DND-41 (cell line): ENCODE results near the gene ATG13.

Experiments
- CTCF ChIP-seq: IDR thresholded peaks from 2 replicates; pipeline ENCODE4 v1.5.1; 2012; ENCODE audit warnings: borderline replicate concordance, low read length, moderate library complexity, mild to moderate bottlenecking; ENCODE audit not compliant: poor library complexity, severe bottlenecking; ENCODE audit errors: extremely low read depth
- EZH2 ChIP-seq: IDR thresholded peaks from 3 replicates; pipeline ENCODE4 v1.6.1; 2012; ENCODE audit warnings: borderline replicate concordance, low read depth, mild to moderate bottlenecking, moderate library complexity, low read length, inconsistent platforms; ENCODE audit not compliant: severe bottlenecking

GRCh38 chr11:46617972-46618314, 590 bp downstream of the ATG13 start:
- no peak for TF ChIP-seq CTCF
- no peak for TF ChIP-seq EZH2
